Ishikawa (cell line): ENCODE results near the gene SETDB1.

Experiments
- EP300 ChIP-seq: IDR thresholded peaks from 2 replicates; pipeline ENCODE4 v1.6.1; 2012; ENCODE audit warnings: borderline replicate concordance
- FOXM1 ChIP-seq: IDR thresholded peaks from 2 replicates; pipeline ENCODE4 v1.6.1; 2012; ENCODE audit warnings: low read depth, borderline replicate concordance
- REST ChIP-seq: IDR thresholded peaks from 2 replicates; pipeline ENCODE4 v1.6.1; 2012; ENCODE audit warnings: low read depth, mild to moderate bottlenecking

- TF ChIP-seq REST, result no peak
- TF ChIP-seq FOXM1, result no peak
- no peak for TF ChIP-seq EP300
These were observed 87.4 kb downstream of the SETDB1 start for GRCh38 chr1:151013518-151013917.
